ENCODE results near the gene MYOM3. TPM values are rescaled to one million over a fixed set of nuclear protein-coding genes. Genes with fewer than 3 reads are reported as not detected.

The MYOM3 gene
- total RNA-seq, 1 donor from 2014 or later, result 0.29 TPM

DNA sequence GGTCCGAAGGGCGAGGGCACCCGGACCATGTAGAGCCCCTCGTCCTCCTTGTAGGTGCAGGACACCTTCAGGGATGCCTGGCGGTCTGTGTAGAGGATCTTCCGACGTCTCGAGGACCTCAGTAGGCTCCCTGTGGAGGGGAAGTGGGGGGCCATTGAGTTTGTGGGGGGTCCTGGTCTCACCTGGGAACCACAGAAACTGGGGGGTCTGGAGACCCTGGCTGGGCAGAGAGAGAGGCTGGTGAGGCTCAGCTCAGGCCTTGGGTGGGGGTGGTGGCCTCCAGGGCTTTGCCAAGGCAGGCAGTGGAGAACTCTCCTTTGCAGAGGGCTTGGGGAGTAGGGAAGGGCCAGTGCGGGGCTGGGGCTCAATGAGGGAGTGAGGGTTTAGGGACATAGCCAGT is 19.0 kb downstream of the MYOM3 start:
- DNase-seq (ENCODE audit: low spot score in 2 of 2, unreplicated experiment in 2 of 2), result no peak
- peaks cover 2% of the 10 kb centered on the region for H3K27me3 Mint-ChIP-seq (ENCODE audit: low read depth)
- H3K9me3 Mint-ChIP-seq, result no peaks in the 10 kb centered on the region
- H3K4me3 Mint-ChIP-seq, result no peak overlapping the region
- TF ChIP-seq, protein P1, sequence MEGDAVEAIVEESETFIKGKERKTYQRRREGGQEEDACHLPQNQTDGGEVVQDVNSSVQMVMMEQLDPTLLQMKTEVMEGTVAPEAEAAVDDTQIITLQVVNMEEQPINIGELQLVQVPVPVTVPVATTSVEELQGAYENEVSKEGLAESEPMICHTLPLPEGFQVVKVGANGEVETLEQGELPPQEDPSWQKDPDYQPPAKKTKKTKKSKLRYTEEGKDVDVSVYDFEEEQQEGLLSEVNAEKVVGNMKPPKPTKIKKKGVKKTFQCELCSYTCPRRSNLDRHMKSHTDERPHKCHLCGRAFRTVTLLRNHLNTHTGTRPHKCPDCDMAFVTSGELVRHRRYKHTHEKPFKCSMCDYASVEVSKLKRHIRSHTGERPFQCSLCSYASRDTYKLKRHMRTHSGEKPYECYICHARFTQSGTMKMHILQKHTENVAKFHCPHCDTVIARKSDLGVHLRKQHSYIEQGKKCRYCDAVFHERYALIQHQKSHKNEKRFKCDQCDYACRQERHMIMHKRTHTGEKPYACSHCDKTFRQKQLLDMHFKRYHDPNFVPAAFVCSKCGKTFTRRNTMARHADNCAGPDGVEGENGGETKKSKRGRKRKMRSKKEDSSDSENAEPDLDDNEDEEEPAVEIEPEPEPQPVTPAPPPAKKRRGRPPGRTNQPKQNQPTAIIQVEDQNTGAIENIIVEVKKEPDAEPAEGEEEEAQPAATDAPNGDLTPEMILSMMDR (IDR thresholded peaks at IDR 0.05; ENCODE audit: unreplicated experiment), result no peak
- H3K36me3 Mint-ChIP-seq, result no peaks in the 10 kb centered on the region
- H3K27ac Mint-ChIP-seq, result no peak overlapping the region
- peaks cover 5% of the 10 kb centered on the region for H3K4me1 Mint-ChIP-seq

DNA sequence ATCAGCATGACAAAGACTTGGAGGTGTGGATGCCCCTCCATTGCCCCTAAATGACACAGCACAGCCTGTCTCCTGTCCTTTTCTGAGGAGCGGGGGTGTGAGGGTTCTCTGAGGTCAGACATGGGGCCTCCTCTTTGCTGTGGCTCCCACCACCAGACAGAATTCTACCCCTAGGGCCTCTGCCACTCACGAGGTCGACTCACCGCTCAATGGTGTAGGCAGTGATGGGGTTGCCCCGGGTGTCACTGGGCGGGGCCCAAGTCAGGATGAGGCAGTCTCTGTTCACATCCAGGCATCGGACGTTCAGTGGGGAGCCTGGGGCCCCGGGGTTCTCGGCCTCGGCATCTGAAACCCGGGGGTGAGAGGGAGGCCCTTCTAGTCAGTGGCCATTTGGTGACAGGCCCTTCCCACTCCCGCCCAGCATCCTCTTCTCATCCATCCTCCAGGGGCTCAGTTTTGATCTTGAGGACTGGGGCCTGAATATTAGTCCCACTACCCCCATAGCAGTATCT is 19.9 kb downstream of the MYOM3 start:
- Mint-ChIP-seq H3K9me3 (no peaks in the 10 kb centered on the region), H3K27ac (no peak overlapping the region), H3K4me3 (no peak overlapping the region)

DNA sequence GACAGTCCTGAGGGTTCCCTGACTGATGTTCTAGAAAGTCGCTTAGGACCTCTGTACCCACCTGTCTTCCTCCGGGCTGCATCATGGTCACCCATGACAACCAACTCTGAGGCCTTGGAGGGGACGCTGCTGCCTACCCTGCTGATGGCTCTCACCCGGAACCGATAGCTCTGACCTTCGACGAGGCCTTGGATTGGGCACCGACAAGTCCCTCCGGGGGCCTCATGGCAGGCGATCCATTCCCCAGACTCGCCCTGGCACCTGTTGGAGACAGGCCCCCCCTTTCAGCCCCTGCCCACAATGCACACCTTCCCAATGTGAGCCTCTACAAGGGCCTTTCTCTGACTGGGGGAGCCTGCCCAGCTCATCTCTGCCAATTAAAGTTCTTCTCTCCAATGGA is 21.2 kb downstream of the MYOM3 start:
- TF ChIP-seq, protein P1 (IDR thresholded peaks at IDR 0.05; ENCODE audit: unreplicated experiment), result no peak

More for the DNA sequence above, 19.9 kb downstream of the MYOM3 start:
- DNase-seq (ENCODE audit: low spot score in 2 of 2, unreplicated experiment in 2 of 2), result no peak
- Mint-ChIP-seq H3K27me3 (ENCODE audit: low read depth) (peaks cover 3% of the 10 kb centered on the region), H3K36me3 (no peaks in the 10 kb centered on the region), H3K4me1 (peaks cover 5% of the 10 kb centered on the region)
- TF ChIP-seq, protein P1 (IDR thresholded peaks at IDR 0.05; ENCODE audit: unreplicated experiment), result no peak

DNA sequence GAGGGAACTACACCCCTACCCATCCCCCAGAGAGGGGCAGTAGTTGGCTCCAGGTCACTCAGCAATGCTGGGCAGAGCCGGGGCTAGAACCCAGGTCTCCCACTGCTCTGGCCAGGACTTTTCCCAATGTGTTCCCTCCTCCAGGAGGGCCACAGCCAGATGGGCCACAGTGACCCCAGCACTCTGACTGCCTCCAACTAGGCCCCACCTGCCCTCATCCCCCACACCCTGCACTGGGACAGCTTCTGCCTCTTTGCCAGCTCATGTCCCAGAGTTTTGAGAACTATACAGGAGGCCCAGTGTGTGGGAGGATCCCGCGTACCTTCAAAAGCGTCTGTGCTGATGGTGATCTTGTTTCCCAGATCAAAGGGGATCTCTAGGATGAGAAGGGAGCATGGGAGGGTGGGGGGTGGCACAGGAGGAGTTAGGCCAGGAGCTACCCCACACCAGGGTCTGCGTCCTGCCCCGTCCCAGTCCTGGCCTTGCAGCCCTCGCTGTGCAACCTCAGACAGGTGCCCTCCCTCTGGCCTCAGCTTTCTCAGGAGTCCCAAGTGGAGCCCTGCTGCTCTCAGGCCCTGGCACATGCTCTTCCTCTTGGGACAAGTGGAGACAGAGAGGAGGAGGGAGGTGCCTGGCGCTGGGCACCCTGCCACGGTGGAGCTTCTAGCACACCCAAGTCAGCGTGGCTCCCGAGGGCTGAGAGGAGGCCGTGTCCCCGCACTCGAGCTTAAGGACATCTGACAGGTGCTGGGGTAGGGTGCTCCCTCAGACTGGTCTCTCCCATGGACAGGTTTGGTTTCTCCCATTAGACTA is 22.0 kb downstream of the MYOM3 start:
- no peaks in the 10 kb centered on the region for H3K9me3 Mint-ChIP-seq
- H3K4me1 Mint-ChIP-seq, result peaks cover 5% of the 10 kb centered on the region
- H3K27me3 Mint-ChIP-seq (ENCODE audit: low read depth), result peaks cover 6% of the 10 kb centered on the region
- no peak overlapping the region for H3K27ac Mint-ChIP-seq
- no peak for DNase-seq (ENCODE audit: low spot score in 2 of 2, unreplicated experiment in 2 of 2)
- TF ChIP-seq, protein P1 (IDR thresholded peaks at IDR 0.05; ENCODE audit: unreplicated experiment), result no peak
- no peaks in the 10 kb centered on the region for H3K36me3 Mint-ChIP-seq
- no peak overlapping the region for H3K4me3 Mint-ChIP-seq

More for the DNA sequence above, 21.2 kb downstream of the MYOM3 start:
- Mint-ChIP-seq H3K9me3 (no peaks in the 10 kb centered on the region), H3K36me3 (no peaks in the 10 kb centered on the region), H3K4me3 (no peak overlapping the region), H3K27ac (no peak overlapping the region), H3K27me3 (ENCODE audit: low read depth) (peaks cover 6% of the 10 kb centered on the region), H3K4me1 (peaks cover 5% of the 10 kb centered on the region)
- no peak for DNase-seq (ENCODE audit: low spot score in 2 of 2, unreplicated experiment in 2 of 2)

DNA sequence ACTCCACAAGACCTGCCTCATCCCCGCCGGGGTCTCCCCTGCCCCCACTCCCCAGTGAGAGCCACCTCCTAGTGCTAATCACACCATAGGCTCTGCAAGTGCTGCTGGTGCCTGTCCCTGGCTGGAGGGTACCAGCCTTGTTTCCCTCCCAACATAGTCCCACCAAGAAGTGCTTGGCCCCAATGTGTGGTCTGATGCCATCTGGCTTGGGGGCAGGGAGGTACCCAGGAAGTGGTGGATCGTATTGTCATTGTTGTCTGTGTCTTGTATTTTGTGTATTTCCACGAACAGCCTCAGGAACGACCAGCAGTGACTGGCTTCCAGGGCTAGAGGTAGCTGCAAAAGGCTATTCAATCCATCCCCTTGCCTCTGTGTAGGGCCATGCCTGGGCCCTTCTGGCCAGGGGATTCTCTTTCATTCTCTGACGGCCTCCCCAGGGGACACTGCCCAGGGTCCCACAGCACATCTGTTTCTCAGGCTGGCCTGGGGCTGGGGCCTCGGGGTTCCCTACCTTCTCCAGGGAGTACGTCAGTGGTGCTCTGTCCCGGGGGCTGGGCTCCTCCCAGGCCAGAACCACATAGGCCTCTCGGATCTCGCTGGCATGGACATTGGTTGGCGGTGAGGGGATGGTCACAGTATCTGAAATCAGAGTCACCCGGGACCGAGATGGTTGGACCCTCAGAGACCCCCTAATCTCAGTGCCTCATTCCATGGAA is 22.8 kb downstream of the MYOM3 start:
- Mint-ChIP-seq H3K36me3 (no peaks in the 10 kb centered on the region), H3K9me3 (no peaks in the 10 kb centered on the region), H3K27ac (no peak overlapping the region), H3K27me3 (ENCODE audit: low read depth) (peaks cover 4% of the 10 kb centered on the region), H3K4me3 (no peak overlapping the region), H3K4me1 (peaks cover 5% of the 10 kb centered on the region)
- TF ChIP-seq, protein P1 (IDR thresholded peaks at IDR 0.05; ENCODE audit: unreplicated experiment), result no peak
- no peak for DNase-seq (ENCODE audit: low spot score in 2 of 2, unreplicated experiment in 2 of 2)

All from mesothelial cell of epicardium (in vitro differentiated cells).